Right cardiac atrium (tissue), 5 donors: Measurements from ENCODE around the gene MEGF6. TPM values are rescaled to one million over a fixed set of nuclear protein-coding genes. Genes with fewer than 3 reads are reported as not detected.

Source experiments
- ATAC-seq, 2 donors: fragments of 200-7000 bp; cut with Tn5 transposase; one replicate each; pipeline versions ENCODE4 v1.8.0 to v1.9.1; 2020; ENCODE audit warnings: moderate library complexity in 2 of 2, mild to moderate bottlenecking in 1 of 2
- DNase-seq, 3 donors: peaks; one replicate each; pipeline ENCODE4 v3.0.0-alpha.2; 2020
- H3K27ac ChIP-seq: one replicate; pipeline ENCODE4 v1.5.1; 2013; ENCODE audit warnings: mild to moderate bottlenecking, low read length, control low read depth, moderate library complexity
- H3K27me3 ChIP-seq: one replicate; pipeline ENCODE4 v1.6.1; 2013; ENCODE audit not compliant: control insufficient read depth, insufficient read depth
- H3K4me1 ChIP-seq: one replicate; pipeline ENCODE4 v1.6.1; 2013; ENCODE audit warnings: low read length; ENCODE audit not compliant: control insufficient read depth, insufficient read depth
- H3K4me3 ChIP-seq: one replicate; pipeline ENCODE4 v1.5.1; 2013; ENCODE audit warnings: low read length, control low read depth
- H3K9me3 ChIP-seq: one replicate; pipeline ENCODE4 v1.6.1; 2013; ENCODE audit warnings: low read length; ENCODE audit not compliant: control insufficient read depth
- whole genome bisulfite sequencing: extraction: QIAGEN DNeasy Blood & Tissue Kit; methylation state at CpG from one replicate; pipeline ENCODE4 v1.1.7; 2013; 5-methylcytosine and 5-hydroxymethylcytosine counted together
- intact Hi-C, 4 donors: fragments of 100-400 bp; cut with DNase I; formaldehyde crosslinking; loops; one replicate each; pipeline versions ENCODE4 v1.11.0 to v1.14.0; 2022 to 2023
- polyA plus RNA-seq: library from polyadenylated mRNA; stranded (reverse); fragments of 200-250 nt; gene quantifications from one replicate; pipeline ENCODE4 v1.2.3, GENCODE V29; 2013
- total RNA-seq, 4 donors: library from RNA; stranded (reverse); fragmentation: NEBNext Ultra II Directional; extraction: Animal tissue kit (Norgen Biotek cat#: 25700); gene quantifications; one replicate each; pipeline ENCODE4 v1.2.1, GENCODE V29; 2021
- donor health status: healthy with polysubstance abuse.
- donor health status: DM: no; HTN: yes; CAD: no.
- donor health status: DM: no; HTN: no; CAD: no.
- donor health status: DM: no; HTN: yes; CAD: no; lungs with severe emphysema.
- donor health status: DM: yes; HTN: yes; CAD: no.

MEGF6 gene
- total and polyA plus RNA-seq, 5 donors: 7.0 to 18.7 (median 11.0) TPM

- intact Hi-C loops: no loop called here
- Histone ChIP-seq H3K27me3 (no peaks in the 10 kb centered on the region), H3K9me3 (no peaks in the 10 kb centered on the region), H3K4me3 (no peak overlapping the region), H3K27ac (no peak overlapping the region), H3K4me1 (no peaks in the 10 kb centered on the region)
- ATAC-seq (peak; percentile 67 to 80), DNase-seq (peak; percentile 80 to 90 (median 90))
- 25% methylated on average over 18 of the region's 18 CpGs for WGBS
These were observed 69.4 kb downstream of the MEGF6 start for GRCh38 chr1:3541936-3542335.

GRCh38 chr1:3541465-3541864 is 69.8 kb downstream of the MEGF6 start:
- Histone ChIP-seq H3K4me3 (no peak overlapping the region), H3K27me3 (no peaks in the 10 kb centered on the region), H3K27ac (no peak overlapping the region), H3K4me1 (no peaks in the 10 kb centered on the region), H3K9me3 (no peaks in the 10 kb centered on the region)
- intact Hi-C loops: no loop called here
- ATAC-seq (no peak), DNase-seq (no peak)
- 80% methylated on average over 16 of the region's 16 CpGs for WGBS

DNA sequence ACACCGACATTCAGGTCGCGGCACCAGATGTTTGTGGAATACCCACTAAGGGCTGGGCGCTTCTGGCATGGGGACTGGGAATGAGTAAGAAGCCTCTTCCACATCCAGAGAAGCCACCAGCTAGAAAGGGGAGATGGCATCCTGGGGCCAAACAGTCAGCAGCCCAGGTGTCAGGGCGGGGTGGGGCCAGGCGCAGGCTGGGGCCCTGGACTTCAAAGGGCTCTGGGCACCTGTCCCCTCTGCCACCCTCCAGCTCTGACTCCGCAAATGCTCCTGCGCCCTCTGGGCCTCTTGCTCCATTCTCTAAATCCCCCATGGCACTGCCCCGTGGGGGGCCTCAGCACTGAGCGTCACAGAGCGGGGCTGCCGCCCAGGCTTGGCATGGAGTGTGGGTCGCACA is 70.4 kb downstream of the MEGF6 start:
- ATAC-seq (no peak), DNase-seq (no peak)
- Histone ChIP-seq H3K4me1 (no peaks in the 10 kb centered on the region), H3K9me3 (no peaks in the 10 kb centered on the region), H3K4me3 (no peak overlapping the region), H3K27ac (no peak overlapping the region), H3K27me3 (no peaks in the 10 kb centered on the region)
- intact Hi-C loops: no loop called here
- 98% methylated on average over 13 of the region's 13 CpGs for WGBS

DNA sequence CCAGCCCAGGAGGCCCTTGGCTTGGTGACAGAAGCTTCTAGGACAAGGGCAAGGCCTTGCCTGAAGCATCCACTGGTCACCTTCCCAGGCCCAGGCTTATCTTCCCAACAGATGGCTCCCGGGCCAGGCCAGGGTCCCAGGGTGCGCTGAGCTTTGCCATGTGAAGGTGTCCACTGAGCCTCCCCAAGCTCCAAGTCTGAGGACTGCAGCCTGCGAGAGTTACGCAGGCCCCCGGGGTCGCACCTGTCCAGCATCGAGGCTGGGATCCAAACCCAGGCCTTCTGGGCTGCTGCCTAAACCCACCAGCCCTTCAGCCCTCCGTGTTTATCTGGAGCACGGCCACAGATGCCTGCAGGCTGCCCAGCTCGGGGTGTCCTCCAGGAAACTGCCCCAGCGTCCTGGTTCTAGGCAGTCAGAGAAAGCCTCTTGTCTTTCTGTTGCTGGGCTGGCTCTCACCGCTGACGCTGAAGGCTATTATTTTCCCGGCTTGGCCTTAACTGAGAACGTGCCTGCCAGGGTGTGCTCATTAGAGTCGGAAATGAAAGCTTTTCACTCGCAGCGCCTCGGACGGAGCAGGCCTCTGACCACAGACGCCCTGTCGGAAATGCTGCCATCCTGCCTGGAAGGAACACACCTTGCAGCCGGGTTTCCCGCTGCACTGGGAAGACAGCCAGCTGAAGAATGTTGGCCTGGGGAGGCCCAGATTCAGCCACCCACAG is 71.4 kb downstream of the MEGF6 start:
- Histone ChIP-seq H3K27ac (peak overlapping the region; percentile 31), H3K27me3 (no peaks in the 10 kb centered on the region), H3K9me3 (no peaks in the 10 kb centered on the region), H3K4me1 (no peaks in the 10 kb centered on the region), H3K4me3 (no peak overlapping the region)
- DNase-seq (peak in 2 of 3 donors; percentile 28 to 78), ATAC-seq (peak in 1 of 2 donors; percentile 7)
- intact Hi-C loops: no loop called here
- 50% methylated on average over 24 of the region's 24 CpGs for WGBS

DNA sequence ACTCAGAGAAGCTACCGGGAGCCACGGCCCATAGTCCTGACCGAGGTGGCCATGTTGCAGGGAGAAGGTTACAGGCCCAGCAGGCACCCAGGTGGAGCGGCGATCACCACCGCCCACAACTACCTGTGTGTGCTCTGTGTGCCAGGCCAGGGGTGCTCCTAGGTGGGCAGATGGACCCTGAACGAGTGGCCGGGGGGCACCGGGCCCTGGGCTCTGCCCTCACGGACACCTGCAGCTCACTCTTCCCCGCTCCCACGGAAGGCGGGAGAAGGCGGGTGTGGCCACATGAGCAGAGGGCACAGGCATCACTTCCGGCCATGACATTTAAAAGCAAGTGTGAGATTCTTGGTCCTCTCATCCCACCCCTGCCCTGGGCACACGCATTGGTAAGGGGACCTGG is 73.9 kb downstream of the MEGF6 start:
- WGBS: 91% methylated on average over 16 of the region's 16 CpGs
- intact Hi-C loops: no loop called here

GRCh38 chr1:3536420-3537195 is 74.7 kb downstream of the MEGF6 start:
- no peaks in the 10 kb centered on the region for H3K4me1 ChIP-seq
- 76% methylated on average over 27 of the region's 27 CpGs for WGBS
- ATAC-seq: no peak

More for the DNA sequence above, 73.9 kb downstream of the MEGF6 start:
- H3K4me3 ChIP-seq: no peak overlapping the region
- no peaks in the 10 kb centered on the region for H3K27me3 ChIP-seq
- DNase-seq (no peak), ATAC-seq (no peak)
- H3K9me3 ChIP-seq: no peaks in the 10 kb centered on the region
- H3K27ac ChIP-seq: no peak overlapping the region
- H3K4me1 ChIP-seq: no peaks in the 10 kb centered on the region

GRCh38 chr1:3535732-3536131 is 75.6 kb downstream of the MEGF6 start:
- H3K4me3 ChIP-seq: no peak overlapping the region
- intact Hi-C loops: no loop called here
- no peak overlapping the region for H3K27ac ChIP-seq
- H3K27me3 ChIP-seq: no peaks in the 10 kb centered on the region
- DNase-seq (no peak), ATAC-seq (no peak)
- no peaks in the 10 kb centered on the region for H3K4me1 ChIP-seq
- no peaks in the 10 kb centered on the region for H3K9me3 ChIP-seq
- 93% methylated on average over 12 of the region's 12 CpGs for WGBS

More at GRCh38 chr1:3536420-3537195, 74.7 kb downstream of the MEGF6 start:
- H3K27ac ChIP-seq: no peak overlapping the region
- no peaks in the 10 kb centered on the region for H3K9me3 ChIP-seq
- intact Hi-C loops: no loop called here
- DNase-seq: no peak
- H3K4me3 ChIP-seq: no peak overlapping the region
- no peaks in the 10 kb centered on the region for H3K27me3 ChIP-seq

GRCh38 chr1:3534803-3535637 is 76.3 kb downstream of the MEGF6 start:
- 83% methylated on average over 17 of the region's 17 CpGs for WGBS
- no peak for DNase-seq
- no peak overlapping the region for H3K4me3 ChIP-seq
- peaks cover 2% of the 10 kb centered on the region for H3K4me1 ChIP-seq
- no peaks in the 10 kb centered on the region for H3K9me3 ChIP-seq
- no peak for ATAC-seq
- no peak overlapping the region for H3K27ac ChIP-seq
- intact Hi-C loops: no loop called here
- H3K27me3 ChIP-seq: no peaks in the 10 kb centered on the region

DNA sequence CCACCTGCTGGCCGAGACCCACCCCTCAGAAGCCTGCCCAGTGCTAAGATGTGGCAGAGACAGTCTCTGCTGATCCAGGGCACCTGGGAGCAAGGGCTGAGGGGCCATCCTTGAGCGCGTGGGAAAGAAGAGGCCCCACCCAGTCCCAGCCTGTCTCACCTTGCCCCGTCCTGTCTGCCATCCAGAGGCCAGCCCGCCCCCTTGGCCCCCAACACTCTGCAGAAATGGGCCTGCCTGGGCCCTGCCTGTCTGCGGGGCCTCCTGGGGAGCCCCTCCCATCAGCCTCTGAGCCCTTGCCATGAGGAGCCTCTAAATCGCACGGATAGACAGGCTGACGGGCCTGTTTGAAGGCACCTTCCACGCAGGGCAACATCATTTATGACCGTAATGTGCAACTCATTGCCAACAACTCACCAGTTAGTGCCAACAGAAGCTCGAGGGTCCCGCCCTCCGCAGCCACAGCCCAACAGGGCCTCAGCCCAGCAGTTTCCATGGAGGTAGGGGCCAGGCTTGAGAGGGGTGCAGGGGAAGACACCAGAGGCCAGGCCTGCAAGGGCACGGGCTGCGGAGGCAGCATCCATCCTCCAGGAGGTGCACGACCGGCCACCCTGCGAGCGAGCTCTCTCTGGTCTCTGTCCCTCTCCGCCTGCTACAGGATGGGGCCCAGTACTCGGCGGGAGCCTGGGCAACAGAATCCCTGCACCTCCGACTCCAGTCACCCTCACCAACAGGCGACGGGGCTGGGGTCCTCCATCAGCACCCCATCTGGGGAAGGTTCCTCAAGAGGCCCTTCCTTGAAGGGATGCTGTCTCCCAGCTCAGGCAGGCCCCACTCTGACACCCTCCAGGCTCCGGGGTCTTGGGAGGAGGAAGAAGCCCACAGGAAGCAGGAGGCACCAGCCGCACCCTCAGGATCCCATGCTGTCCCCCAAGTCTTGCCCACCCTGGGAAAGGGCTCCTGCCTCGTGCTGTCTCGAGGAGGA is 78.0 kb downstream of the MEGF6 start:
- WGBS: 85% methylated on average over 30 of the region's 30 CpGs
- ATAC-seq: no peak
- intact Hi-C loops: no loop called here
- no peaks in the 10 kb centered on the region for H3K9me3 ChIP-seq
- DNase-seq: no peak
- peaks cover 2% of the 10 kb centered on the region for H3K4me1 ChIP-seq
- no peak overlapping the region for H3K4me3 ChIP-seq
- no peaks in the 10 kb centered on the region for H3K27me3 ChIP-seq
- no peak overlapping the region for H3K27ac ChIP-seq

DNA sequence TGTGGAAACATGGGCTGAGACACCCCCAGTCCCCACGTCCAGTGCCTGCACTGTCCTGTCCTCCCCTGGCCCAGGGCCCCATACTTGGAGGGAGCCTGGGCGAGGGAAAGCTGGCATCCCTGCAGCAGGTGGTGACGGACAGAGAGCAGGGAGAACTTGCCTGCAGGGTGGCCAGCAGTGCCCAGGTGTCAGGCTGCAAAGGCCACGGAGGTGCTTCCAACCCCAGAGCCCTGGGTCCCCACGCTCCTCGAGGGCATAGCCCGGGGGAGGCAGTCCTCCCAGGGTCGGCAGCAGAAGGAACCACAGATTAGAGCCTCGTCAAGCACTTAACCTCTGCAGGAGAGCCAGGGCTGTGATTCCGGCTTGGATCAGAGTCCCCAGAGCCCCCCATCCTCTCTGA is 79.4 kb downstream of the MEGF6 start:
- no peaks in the 10 kb centered on the region for H3K9me3 ChIP-seq
- no peak overlapping the region for H3K27ac ChIP-seq
- ATAC-seq: no peak
- whole genome bisulfite sequencing: 50% methylated on average over 10 of the region's 10 CpGs
- intact Hi-C loops: no loop called here
- H3K27me3 ChIP-seq: no peaks in the 10 kb centered on the region
- DNase-seq: no peak
- peaks cover 2% of the 10 kb centered on the region for H3K4me1 ChIP-seq
- no peak overlapping the region for H3K4me3 ChIP-seq
